GM12874 (cell line): Measurements from ENCODE around the gene VKORC1.
A peak's percentile ranks its signal among the peaks of the same experiment; 100 is the strongest.

Source experiments
- TF ChIP-seq, protein P1 (sequence below): IDR thresholded peaks from 2 replicates; pipeline ENCODE4 v1.5.1; 2011; ENCODE audit warnings: low read depth, mild to moderate bottlenecking, control low read depth, low read length, moderate library complexity; ENCODE audit not compliant: insufficient read depth

The VKORC1 gene

DNA sequence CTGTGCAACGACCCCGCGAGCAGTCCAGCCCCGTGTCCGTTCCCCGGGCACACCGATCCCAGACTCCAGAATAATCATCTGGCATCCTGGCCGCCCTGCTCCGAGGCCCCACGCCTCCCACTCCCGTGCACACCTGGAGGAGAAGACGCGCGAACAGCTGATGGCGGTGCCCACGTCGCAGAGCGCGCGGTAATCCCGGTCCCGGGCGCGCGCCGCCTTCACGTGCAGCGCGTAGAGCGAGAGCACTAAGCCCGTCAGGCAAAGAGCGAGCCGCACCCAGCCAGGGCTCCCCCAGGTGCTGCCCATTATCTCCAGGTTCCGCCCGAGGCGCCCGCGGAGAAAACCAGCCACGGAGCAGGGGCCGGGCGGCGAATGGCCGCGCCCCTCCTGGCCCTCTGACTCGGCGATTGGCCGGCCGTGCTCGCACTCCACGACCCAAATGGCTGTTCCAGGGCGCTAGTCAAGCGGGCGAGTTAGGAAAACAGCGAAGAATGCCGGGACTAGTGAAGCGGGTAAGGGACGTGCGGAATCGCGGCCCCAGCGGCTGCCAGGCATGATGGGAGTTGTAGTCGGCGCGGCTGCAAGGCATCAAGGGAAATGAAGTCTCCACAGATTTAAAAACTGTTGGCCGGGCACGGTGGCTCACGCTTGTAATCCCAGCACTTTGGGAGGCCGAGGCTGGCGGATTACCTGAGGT, at the start of gene VKORC1:
VKORC1 (minus strand) TSS at position 374 of the 697 bp plus-strand sequence; CDS start at position 306, 68 bp downstream.
- TF ChIP-seq, protein P1, sequence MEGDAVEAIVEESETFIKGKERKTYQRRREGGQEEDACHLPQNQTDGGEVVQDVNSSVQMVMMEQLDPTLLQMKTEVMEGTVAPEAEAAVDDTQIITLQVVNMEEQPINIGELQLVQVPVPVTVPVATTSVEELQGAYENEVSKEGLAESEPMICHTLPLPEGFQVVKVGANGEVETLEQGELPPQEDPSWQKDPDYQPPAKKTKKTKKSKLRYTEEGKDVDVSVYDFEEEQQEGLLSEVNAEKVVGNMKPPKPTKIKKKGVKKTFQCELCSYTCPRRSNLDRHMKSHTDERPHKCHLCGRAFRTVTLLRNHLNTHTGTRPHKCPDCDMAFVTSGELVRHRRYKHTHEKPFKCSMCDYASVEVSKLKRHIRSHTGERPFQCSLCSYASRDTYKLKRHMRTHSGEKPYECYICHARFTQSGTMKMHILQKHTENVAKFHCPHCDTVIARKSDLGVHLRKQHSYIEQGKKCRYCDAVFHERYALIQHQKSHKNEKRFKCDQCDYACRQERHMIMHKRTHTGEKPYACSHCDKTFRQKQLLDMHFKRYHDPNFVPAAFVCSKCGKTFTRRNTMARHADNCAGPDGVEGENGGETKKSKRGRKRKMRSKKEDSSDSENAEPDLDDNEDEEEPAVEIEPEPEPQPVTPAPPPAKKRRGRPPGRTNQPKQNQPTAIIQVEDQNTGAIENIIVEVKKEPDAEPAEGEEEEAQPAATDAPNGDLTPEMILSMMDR, result 0 out of 2 replicates have a peak, but pooled peaks have one; percentile 1

DNA sequence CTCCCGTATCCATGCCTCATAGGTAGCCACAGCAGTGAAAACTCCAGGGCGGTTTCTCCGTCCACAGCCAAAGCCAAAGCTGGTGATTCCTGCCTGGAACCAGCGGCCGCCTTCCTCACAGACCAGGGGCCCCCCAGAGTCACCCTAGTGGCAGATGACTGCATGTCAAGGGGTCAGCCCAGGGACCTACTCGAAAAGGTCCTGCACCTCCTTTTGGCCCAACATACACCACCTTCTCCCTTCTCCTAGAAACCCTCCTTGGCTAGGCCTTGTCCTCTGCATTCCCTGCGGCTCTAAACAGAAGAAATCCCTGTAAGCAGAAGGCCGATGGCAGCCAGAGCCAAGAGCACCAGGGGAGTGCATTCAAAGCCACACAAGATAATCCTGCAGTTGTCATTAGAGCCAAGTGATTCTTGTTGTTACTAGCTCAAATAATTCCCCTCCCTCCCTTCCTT, 49.1 kb upstream of the VKORC1 start:
- TF ChIP-seq, protein P1, result no peak

DNA sequence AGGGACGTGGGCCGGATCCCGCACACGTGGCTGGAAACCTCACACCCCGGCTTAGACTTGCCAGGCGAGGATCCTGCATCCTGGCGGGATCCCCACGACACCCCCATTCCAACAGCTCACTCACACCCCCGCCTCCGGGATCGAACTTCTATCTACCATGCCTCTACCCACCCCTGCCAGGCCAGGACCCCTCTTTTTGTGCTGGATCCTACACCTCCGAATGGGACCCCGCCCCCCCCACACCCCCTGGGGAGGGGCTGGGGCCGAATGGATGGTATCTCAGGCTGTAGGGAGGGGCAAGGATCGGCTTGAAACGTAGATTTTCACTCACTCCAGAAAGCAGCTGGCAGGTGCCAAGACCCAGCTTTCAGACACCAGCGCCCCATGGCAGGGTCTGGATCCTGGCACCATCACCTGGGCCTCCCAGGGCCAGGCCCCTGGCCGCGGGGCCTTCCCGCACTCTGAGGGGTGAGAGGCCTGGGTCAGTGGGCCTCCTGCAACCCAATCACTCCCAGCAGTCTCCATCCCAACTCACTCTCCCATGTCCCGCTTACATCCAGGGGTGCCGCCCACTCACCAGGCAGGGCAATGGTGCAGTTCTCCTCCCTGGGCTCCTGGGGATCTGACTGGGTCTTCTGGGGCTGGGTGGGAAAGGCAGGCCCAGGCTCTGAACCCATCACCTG, 48.6 kb upstream of the VKORC1 start:
- TF ChIP-seq, protein P1, result no peak

DNA sequence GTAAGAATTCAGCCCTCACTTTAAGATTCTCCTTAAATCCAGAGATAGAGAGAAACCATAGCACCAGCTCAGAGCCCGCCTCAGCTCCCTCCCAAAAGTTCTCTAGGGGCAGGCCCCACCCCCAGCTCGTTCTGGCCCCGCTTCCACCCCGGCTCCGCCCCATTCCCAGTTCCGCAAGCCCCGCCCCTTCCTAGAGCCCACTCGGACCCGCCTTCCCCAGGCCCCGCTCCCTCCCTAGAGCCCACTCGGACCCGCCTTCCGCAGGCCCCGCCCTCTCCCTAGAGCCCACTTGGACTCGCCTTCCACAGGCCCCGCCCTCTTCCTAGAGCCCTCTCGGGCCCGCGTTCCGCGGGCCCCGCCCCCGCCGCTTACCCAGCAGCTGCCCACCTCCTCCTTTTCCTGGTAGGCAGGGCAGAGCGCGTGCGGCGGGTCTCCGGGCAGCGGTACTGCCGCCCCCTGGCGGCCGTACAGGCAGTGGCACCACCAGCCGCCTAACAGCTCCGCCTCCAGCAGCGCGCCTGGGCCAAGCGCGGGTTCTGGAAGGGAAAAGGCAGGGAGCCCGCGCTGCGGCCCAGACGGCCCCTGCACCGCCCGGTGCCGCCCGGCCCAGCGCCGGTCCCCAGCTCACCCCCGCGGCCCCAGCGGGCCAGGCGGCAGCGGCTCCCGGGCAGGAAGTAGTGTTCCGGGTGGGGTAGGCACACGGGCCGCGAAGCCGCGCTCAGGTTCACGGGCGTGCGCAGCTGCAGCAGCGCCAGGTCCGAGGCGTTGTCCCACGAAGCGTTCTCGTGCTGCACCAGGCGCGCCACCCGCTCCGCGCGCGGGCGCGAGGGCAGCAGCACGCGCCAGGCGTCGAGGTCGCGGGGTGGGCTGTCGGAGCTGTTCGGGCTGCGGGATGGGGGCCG, 47.8 kb upstream of the VKORC1 start:
- TF ChIP-seq, protein P1, result peak; percentile 96

DNA sequence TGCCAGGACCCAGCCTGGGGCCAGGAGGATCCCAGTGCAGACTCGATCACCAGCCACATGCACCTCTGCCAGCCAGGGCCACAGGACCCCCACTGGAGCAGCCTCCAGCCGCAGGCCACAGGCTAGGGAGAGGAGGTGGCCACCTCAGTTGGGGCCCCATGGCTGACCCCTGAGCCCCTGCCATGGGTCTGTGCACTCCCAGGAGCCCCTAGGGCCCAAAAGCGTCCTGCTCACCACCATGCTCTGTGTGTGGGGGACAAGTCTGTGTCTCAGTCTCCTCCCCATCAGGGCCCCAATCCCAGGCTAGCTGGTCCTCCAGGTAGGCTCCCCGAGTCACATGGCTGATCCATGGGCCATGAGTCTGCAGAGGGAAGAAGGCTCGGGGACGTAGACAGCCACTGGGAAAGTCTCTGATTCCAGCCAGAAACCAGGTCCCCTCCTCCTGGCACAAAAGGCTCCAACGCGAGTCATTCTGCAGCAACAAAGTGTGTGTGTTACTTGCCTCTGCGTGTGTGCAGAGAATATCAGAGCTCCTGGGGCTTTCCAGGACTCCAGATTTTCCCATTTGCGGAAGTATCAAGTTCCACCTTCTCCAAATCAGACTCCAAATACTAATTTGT, 47.0 kb upstream of the VKORC1 start:
- TF ChIP-seq, protein P1, result no peak

DNA sequence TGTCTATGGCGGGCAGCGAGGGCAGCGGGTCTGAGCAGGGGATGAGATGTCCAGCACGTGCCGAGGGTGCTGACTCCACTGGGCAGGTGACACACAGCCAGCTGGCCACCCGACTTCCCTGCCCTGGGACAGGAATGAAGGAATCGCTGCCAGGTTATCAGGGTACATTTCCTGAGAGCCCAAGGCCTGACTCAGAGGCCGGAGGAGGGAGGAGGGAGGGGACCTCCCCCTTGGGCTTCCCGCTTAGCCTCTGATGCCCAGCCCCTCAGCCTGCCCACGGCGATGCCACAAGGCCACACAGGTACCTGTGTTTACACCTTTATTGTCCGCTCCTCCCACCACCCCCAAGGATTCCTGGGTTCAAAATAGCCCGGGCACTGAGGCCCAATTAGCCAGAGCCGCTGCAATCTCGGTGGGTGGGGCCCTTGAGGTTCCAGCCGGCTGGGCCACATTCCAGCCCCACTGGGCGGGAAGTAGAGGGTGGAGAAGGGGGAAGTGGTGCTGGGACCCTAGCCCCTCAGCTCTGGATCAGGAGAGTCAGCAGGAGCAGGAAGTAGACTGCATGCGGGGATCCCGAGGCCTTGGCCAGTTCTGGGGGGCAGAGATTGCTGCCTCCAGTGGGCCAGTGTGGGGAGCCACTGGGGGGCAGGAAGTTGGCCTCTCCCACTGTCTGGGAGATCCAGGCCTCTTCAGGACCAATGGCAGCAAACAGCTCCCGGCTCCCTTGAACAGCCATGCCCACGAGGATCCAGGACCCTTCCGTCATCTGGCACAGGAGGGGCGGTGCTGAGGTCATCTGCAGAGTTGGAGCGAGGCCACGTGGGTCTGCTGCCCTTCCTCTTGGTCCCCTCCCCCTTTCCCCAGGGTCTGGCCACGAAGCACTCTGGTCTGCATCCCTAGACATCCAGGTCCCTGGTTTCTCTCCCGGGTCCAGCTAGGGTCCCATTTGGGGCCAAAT, 44.3 kb upstream of the VKORC1 start:
- TF ChIP-seq, protein P1, result no peak
